Hepatocyte (in vitro differentiated cells): ENCODE measurements around the gene EEIG2. TPM values are rescaled to one million over a fixed set of nuclear protein-coding genes. Genes with fewer than 3 reads are reported as not detected.

ENCODE experiments used
- DNase-seq: peaks from one replicate; pipeline ENCODE4 v3.0.0-alpha.2; 2016; ENCODE audit warnings: low spot score
- H2AFZ ChIP-seq: fragments of 200-600 bp; sonication (generic); 2 replicates; pipeline ENCODE4 v1.6.0; 2016; ENCODE audit warnings: antibody characterized with exemption, mild to moderate bottlenecking
- H3K27ac ChIP-seq: fragments of 200-600 bp; sonication (generic); 2 replicates; pipeline ENCODE4 v1.5.1; 2016; ENCODE audit warnings: mild to moderate bottlenecking
- H3K27me3 ChIP-seq: fragments of 200-600 bp; sonication (generic); 2 replicates; pipeline ENCODE4 v1.6.1; 2016
- H3K36me3 ChIP-seq: fragments of 200-600 bp; sonication (generic); replicated peaks from 2 replicates; pipeline ENCODE4 v1.5.1; 2016; ENCODE audit warnings: low read depth; ENCODE audit not compliant: insufficient read depth
- H3K4me1 ChIP-seq: fragments of 200-600 bp; sonication (generic); 2 replicates; pipeline ENCODE4 v1.5.1; 2016; ENCODE audit warnings: mild to moderate bottlenecking, moderate library complexity; ENCODE audit not compliant: insufficient read depth
- H3K4me2 ChIP-seq: fragments of 200-600 bp; sonication (generic); 2 replicates; pipeline ENCODE4 v1.6.0; 2016
- H3K4me3 ChIP-seq: fragments of 200-600 bp; sonication (generic); 2 replicates; pipeline ENCODE4 v1.5.1; 2016; ENCODE audit warnings: mild to moderate bottlenecking
- H3K79me2 ChIP-seq: fragments of 200-600 bp; sonication (generic); 2 replicates; pipeline ENCODE4 v1.6.0; 2017; ENCODE audit warnings: mild to moderate bottlenecking
- H3K9me2 ChIP-seq: fragments of 200-600 bp; sonication (generic); replicated peaks from 2 replicates; pipeline ENCODE4 v1.6.0; 2017; ENCODE audit warnings: mild to moderate bottlenecking; ENCODE audit not compliant: insufficient read depth
- H3K9me3 ChIP-seq: fragments of 200-600 bp; sonication (generic); 2 replicates; pipeline ENCODE4 v1.5.1; 2016; ENCODE audit warnings: low read depth, mild to moderate bottlenecking
- H4K20me1 ChIP-seq: fragments of 200-600 bp; sonication (generic); 2 replicates; pipeline ENCODE4 v1.6.0; 2016; ENCODE audit warnings: mild to moderate bottlenecking; ENCODE audit not compliant: insufficient read depth, poor library complexity, severe bottlenecking
- EZH2 ChIP-seq: fragments of 200-600 bp; sonication (generic); IDR thresholded peaks from 2 replicates; pipeline ENCODE4 v1.6.1; 2016; ENCODE audit warnings: antibody characterized with exemption, mild to moderate bottlenecking, borderline replicate concordance
- EZH2phosphoT487 ChIP-seq: fragments of 200-600 bp; sonication (generic); IDR thresholded peaks from one replicate; pipeline ENCODE4 v1.6.1; 2018; ENCODE audit warnings: antibody characterized with exemption, mild to moderate bottlenecking, low read depth, moderate library complexity; ENCODE audit not compliant: unreplicated experiment, severe bottlenecking
- WGBS: methylation state at CpG from one replicate; pipeline ENCODE4 v1.1.6; 2016; ENCODE audit warnings: low lambda C conversion rate; ENCODE audit errors: missing lambda C conversion rate; 5-methylcytosine and 5-hydroxymethylcytosine counted together
- polyA plus RNA-seq: library from polyadenylated mRNA; unstranded; fragments of >200 nt; fragmentation: Nextera tagmentation; extraction: Ambion mirVana; gene quantifications from 2 replicates; pipeline ENCODE4 v1.2.1, GENCODE V29; 2016
- total RNA-seq: library from RNA; depleted of rRNA; stranded (reverse); fragments of >200 nt; gene quantifications from 2 replicates; pipeline ENCODE4 v1.2.3, GENCODE V29; 2014
- TF ChIP-seq, protein P1 (sequence below): fragments of 200-600 bp; sonication (generic); IDR thresholded peaks from 2 replicates; pipeline ENCODE4 v1.5.1; 2016; ENCODE audit warnings: antibody characterized with exemption, mild to moderate bottlenecking; ENCODE audit not compliant: poor library complexity

Gene EEIG2
- total and polyA plus RNA-seq, 2 experiments from 2014 or later: 5.1 to 16.0 TPM

DNA sequence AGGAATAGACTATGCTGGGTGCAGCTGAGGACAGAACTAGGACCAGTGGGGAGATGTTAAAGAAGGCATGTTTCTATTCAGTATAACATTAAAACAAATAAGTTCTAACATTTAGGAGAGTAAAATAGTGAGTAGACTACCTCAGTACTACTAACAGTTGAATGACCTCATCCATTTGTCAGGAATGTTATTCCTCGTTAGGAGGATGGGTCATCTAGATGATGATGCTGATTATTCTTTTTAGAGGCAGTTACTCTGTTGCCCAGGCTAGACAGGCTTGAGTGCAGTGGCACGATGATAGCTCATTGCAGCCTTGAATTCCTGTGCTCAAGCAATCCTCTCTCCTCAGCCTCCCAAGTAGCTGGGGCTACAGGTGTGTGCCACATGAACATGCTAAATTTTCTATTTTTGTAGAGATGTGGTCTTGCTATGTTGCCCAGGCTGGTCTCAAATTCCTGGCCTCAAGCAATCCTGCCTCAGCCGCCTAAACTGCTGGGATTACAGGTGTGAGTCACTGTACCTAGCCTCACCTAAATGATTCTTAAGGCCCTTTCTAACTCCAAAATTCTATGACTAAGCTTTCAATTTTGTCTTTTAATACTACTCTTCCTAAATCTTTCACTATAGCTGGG lies 9.3 kb downstream of the EEIG2 start:
- Histone ChIP-seq H3K4me2 (no peak overlapping the region), H3K27me3 (no peaks in the 10 kb centered on the region), H3K4me1 (no peaks in the 10 kb centered on the region), H3K27ac (no peak overlapping the region), H2AFZ (no peak overlapping the region), H3K36me3 (no peaks in the 10 kb centered on the region), H3K9me2 (no peaks in the 10 kb centered on the region), H4K20me1 (no peaks in the 10 kb centered on the region), H3K79me2 (peaks cover 61% of the 10 kb centered on the region), H3K4me3 (no peak overlapping the region), H3K9me3 (no peaks in the 10 kb centered on the region)
- no peak for DNase-seq
- WGBS: 92% methylated on average over 3 of the region's 3 CpGs
- TF ChIP-seq EZH2: no peak
- TF ChIP-seq, protein P1, sequence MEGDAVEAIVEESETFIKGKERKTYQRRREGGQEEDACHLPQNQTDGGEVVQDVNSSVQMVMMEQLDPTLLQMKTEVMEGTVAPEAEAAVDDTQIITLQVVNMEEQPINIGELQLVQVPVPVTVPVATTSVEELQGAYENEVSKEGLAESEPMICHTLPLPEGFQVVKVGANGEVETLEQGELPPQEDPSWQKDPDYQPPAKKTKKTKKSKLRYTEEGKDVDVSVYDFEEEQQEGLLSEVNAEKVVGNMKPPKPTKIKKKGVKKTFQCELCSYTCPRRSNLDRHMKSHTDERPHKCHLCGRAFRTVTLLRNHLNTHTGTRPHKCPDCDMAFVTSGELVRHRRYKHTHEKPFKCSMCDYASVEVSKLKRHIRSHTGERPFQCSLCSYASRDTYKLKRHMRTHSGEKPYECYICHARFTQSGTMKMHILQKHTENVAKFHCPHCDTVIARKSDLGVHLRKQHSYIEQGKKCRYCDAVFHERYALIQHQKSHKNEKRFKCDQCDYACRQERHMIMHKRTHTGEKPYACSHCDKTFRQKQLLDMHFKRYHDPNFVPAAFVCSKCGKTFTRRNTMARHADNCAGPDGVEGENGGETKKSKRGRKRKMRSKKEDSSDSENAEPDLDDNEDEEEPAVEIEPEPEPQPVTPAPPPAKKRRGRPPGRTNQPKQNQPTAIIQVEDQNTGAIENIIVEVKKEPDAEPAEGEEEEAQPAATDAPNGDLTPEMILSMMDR: no peak
- TF ChIP-seq EZH2phosphoT487: no peak

DNA sequence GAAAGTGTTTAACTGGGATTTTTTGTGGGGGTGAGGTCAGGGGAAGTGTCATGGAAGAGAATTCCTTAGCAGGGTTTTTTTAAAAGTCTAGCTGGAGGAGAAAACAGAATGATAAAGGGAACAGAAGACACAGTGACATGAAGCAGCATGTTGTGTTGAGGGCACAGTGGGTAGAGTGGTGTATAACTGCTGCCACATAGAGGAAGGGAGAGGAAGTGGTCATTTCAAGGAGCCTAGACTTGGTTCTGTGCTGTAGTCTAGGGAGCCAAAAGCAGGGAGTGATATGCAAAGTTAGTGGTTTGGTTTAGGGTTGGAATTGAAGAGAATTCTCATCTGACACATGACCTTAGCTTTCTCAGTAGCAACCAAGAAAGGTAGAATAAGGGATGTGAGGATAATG lies 10.2 kb downstream of the EEIG2 start:
- Histone ChIP-seq H3K4me1 (no peaks in the 10 kb centered on the region), H3K27ac (no peak overlapping the region), H3K4me3 (no peak overlapping the region), H3K27me3 (no peaks in the 10 kb centered on the region), H2AFZ (no peak overlapping the region), H3K79me2 (peaks cover 57% of the 10 kb centered on the region), H3K9me3 (no peaks in the 10 kb centered on the region), H3K9me2 (no peaks in the 10 kb centered on the region), H3K4me2 (no peak overlapping the region), H3K36me3 (no peaks in the 10 kb centered on the region), H4K20me1 (no peaks in the 10 kb centered on the region)
- TF ChIP-seq, protein P1: peak; percentile 12
- TF ChIP-seq EZH2phosphoT487: no peak
- DNase-seq: no peak

DNA sequence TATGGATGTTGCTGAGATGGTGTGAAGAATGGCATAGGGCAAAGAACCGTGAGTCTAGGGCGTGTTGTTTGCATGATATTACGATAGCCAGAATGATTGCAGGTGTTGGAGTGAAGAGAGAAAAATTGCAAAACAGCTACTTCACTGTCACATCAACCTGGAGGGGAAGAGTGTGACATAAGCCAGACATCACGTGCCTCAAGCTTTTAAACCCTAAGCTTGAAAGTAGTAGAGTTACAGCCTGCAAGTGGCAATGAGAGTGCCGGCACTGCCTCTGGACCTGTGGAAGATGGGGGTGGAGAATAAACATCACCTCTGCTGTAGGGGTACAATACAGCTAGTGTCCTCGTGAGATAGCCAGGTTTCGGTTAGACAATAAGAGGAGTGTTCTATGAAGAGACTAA lies 11.1 kb downstream of the EEIG2 start:
- TF ChIP-seq, protein P1: no peak
- TF ChIP-seq EZH2phosphoT487 (no peak), EZH2 (no peak)
- no peak overlapping the region for H3K4me2 ChIP-seq
- H3K27ac ChIP-seq: no peak overlapping the region
- no peak overlapping the region for H2AFZ ChIP-seq
- H3K27me3 ChIP-seq: no peaks in the 10 kb centered on the region
- no peak overlapping the region for H3K4me3 ChIP-seq
- H3K9me2 ChIP-seq: no peaks in the 10 kb centered on the region
- H4K20me1 ChIP-seq: no peaks in the 10 kb centered on the region
- peaks cover 58% of the 10 kb centered on the region for H3K79me2 ChIP-seq
- no peaks in the 10 kb centered on the region for H3K9me3 ChIP-seq
- no peaks in the 10 kb centered on the region for H3K36me3 ChIP-seq
- DNase-seq: peak; percentile 34
- WGBS: 57% methylated on average over 7 of the region's 7 CpGs
- H3K4me1 ChIP-seq: no peaks in the 10 kb centered on the region

DNA sequence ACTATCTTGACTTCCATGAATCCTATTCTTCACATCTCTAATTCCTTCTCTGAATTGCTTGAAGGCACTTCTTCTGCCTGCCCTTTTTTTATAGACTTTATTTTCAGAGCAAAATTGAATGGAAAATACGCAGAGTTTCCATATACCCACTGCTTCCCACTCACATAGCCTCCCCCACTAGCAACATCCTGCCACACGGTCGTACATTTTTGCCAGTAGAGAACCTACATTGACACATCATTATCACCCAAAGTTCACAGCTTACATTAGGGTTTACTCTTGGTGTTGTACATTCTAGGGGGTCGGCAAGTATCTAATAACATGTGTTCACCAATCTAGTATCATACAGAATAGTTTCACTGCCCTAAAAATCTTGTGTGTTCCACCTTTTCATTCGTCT lies 12.3 kb downstream of the EEIG2 start:
- no peak overlapping the region for H2AFZ ChIP-seq
- no peaks in the 10 kb centered on the region for H3K27me3 ChIP-seq
- 96% methylated on average over 5 of the region's 5 CpGs for WGBS
- peaks cover 49% of the 10 kb centered on the region for H3K79me2 ChIP-seq
- H4K20me1 ChIP-seq: no peaks in the 10 kb centered on the region
- H3K9me3 ChIP-seq: no peaks in the 10 kb centered on the region
- DNase-seq: no peak
- H3K4me3 ChIP-seq: no peak overlapping the region
- no peaks in the 10 kb centered on the region for H3K9me2 ChIP-seq
- no peak overlapping the region for H3K4me2 ChIP-seq
- H3K36me3 ChIP-seq: no peaks in the 10 kb centered on the region
- no peaks in the 10 kb centered on the region for H3K4me1 ChIP-seq
- TF ChIP-seq EZH2phosphoT487 (no peak), EZH2 (no peak)
- TF ChIP-seq, protein P1: no peak
- no peak overlapping the region for H3K27ac ChIP-seq
